ENCODE data around the gene CD44.
"Not testable (repeated sequence)": the region's sequence is repeated elsewhere in the genome, so short reads cannot be mapped to it uniquely, and the experiment has no call there.

CD44 gene

GRCh38 chr11:35226756-35227155 is 87.8 kb downstream of the CD44 start:
- Histone ChIP-seq H3K4me2 (peak overlapping the region in 5 of 11 experiments; percentile 48 to 59 (median 58); a peak in 8 of 22 replicates), H3K4me1 (peaks cover 0 to 44% (median 13%) of the 10 kb centered on the region in 10 experiments; a peak in 12 of 20 replicates), H3K27ac (peak overlapping the region in 5 of 11 experiments; percentile 34 to 79 (median 65); a peak in 8 of 22 replicates), H3K9me3 (replicated peaks in 1 of 11) (peaks cover 0 to 42% (median 0%) of the 10 kb centered on the region in 11 experiments; a peak in 10 of 22 replicates), H3K9ac (peak overlapping the region in 1 of 11 experiments; percentile 49; a peak in 2 of 22 replicates), H3K36me3 (peaks cover 96 to 100% (median 100%) of the 10 kb centered on the region in 11 experiments)
- TF ChIP-seq Cebpa-rat (IDR thresholded peaks at IDR 0.05) = peak in 1 of 11 experiments; percentile 42; a peak in 2 of 22 replicates
- H3K4me3 ChIP-seq, H4K20me1 ChIP-seq, H3K27me3 ChIP-seq: not testable (repeated sequence)

GRCh38 chr11:35227576-35228327 is 88.8 kb downstream of the CD44 start:
- peaks cover 86 to 100% (median 98%) of the 10 kb centered on the region in 11 experiments for H3K36me3 ChIP-seq
- peaks cover 0 to 45% (median 1%) of the 10 kb centered on the region in 11 experiments; a peak in 12 of 22 replicates for H3K9me3 ChIP-seq (replicated peaks in 1 of 11)
- peak overlapping the region in 8 of 11 experiments; percentile 5 to 79 (median 52); a peak in 15 of 22 replicates for H3K27ac ChIP-seq
- H4K20me1 ChIP-seq = peaks cover 0 to 9% (median 0%) of the 10 kb centered on the region in 11 experiments; a peak in 1 of 22 replicates
- H3K9ac ChIP-seq = peak overlapping the region in 2 of 11 experiments; percentile 21 to 49; a peak in 4 of 22 replicates
- peak in 4 of 11 experiments; percentile 37 to 82 (median 58); a peak in 5 of 22 replicates for TF ChIP-seq Cebpa-rat (IDR thresholded peaks at IDR 0.05)
- no peak overlapping the region for H3K4me3 ChIP-seq
- H3K4me1 ChIP-seq = peaks cover 0 to 48% (median 13%) of the 10 kb centered on the region in 10 experiments; a peak in 12 of 20 replicates
- H3K4me2 ChIP-seq = peak overlapping the region in 7 of 11 experiments; percentile 9 to 59 (median 58); a peak in 12 of 22 replicates
- no peaks in the 10 kb centered on the region for H3K27me3 ChIP-seq

- H3K4me2 ChIP-seq = peak overlapping the region in 3 of 11 experiments; percentile 6 to 59 (median 59); a peak in 5 of 22 replicates
- H3K4me3 ChIP-seq = no peak overlapping the region
- H3K36me3 ChIP-seq = peaks cover 80 to 98% (median 94%) of the 10 kb centered on the region in 11 experiments
- H4K20me1 ChIP-seq = peaks cover 0 to 9% (median 0%) of the 10 kb centered on the region in 11 experiments; a peak in 1 of 22 replicates
- H3K9ac ChIP-seq = no peak overlapping the region; a peak in 1 of 22 replicates
- TF ChIP-seq Cebpa-rat (IDR thresholded peaks at IDR 0.05) = no peak
- peaks cover 0 to 45% (median 7%) of the 10 kb centered on the region in 11 experiments; a peak in 13 of 22 replicates for H3K9me3 ChIP-seq (replicated peaks in 1 of 11)
- H3K27me3 ChIP-seq = no peaks in the 10 kb centered on the region
- peaks cover 0 to 54% (median 13%) of the 10 kb centered on the region in 10 experiments; a peak in 12 of 20 replicates for H3K4me1 ChIP-seq
- H3K27ac ChIP-seq = peak overlapping the region in 7 of 11 experiments; percentile 3 to 79 (median 26); a peak in 11 of 22 replicates
Observed at GRCh38 chr11:35228328-35228725, 89.4 kb downstream of the CD44 start.

GRCh38 chr11:35230388-35230787 is 91.4 kb downstream of the CD44 start:
- H3K4me2 ChIP-seq = no peak overlapping the region
- no peaks in the 10 kb centered on the region for H3K27me3 ChIP-seq
- no peak overlapping the region for H3K9ac ChIP-seq
- peaks cover 59 to 77% (median 73%) of the 10 kb centered on the region in 11 experiments for H3K36me3 ChIP-seq
- peaks cover 0 to 9% (median 0%) of the 10 kb centered on the region in 11 experiments; a peak in 1 of 22 replicates for H4K20me1 ChIP-seq
- H3K9me3 ChIP-seq (replicated peaks in 1 of 11) = peaks cover 0 to 45% (median 10%) of the 10 kb centered on the region in 11 experiments; a peak in 14 of 22 replicates
- H3K27ac ChIP-seq = no peak overlapping the region
- TF ChIP-seq Cebpa-rat (IDR thresholded peaks at IDR 0.05) = no peak
- peaks cover 0 to 55% (median 13%) of the 10 kb centered on the region in 10 experiments; a peak in 12 of 20 replicates for H3K4me1 ChIP-seq
- no peak overlapping the region for H3K4me3 ChIP-seq

- Histone ChIP-seq H4K20me1 (peaks cover 0 to 9% (median 0%) of the 10 kb centered on the region in 11 experiments; a peak in 1 of 22 replicates), H3K36me3 (peaks cover 50 to 68% (median 64%) of the 10 kb centered on the region in 11 experiments), H3K27ac (no peak overlapping the region), H3K9ac (no peak overlapping the region), H3K9me3 (replicated peaks in 1 of 11) (peaks cover 0 to 41% (median 10%) of the 10 kb centered on the region in 11 experiments; a peak in 14 of 22 replicates), H3K4me1 (peaks cover 0 to 55% (median 20%) of the 10 kb centered on the region in 10 experiments; a peak in 14 of 20 replicates), H3K27me3 (no peaks in the 10 kb centered on the region), H3K4me2 (no peak overlapping the region), H3K4me3 (no peak overlapping the region)
- TF ChIP-seq Cebpa-rat (IDR thresholded peaks at IDR 0.05) = no peak
Observed at GRCh38 chr11:35231076-35231860, 92.3 kb downstream of the CD44 start.

- Histone ChIP-seq H3K4me2 (peak overlapping the region in 2 of 11 experiments; percentile 30 to 45; a peak in 4 of 22 replicates), H3K27ac (no peak overlapping the region)
- TF ChIP-seq Cebpa-rat (IDR thresholded peaks at IDR 0.05) = no peak
Observed at GRCh38 chr11:35232891-35233330, 93.9 kb downstream of the CD44 start.

GRCh38 chr11:35233518-35233917 is 94.5 kb downstream of the CD44 start:
- Histone ChIP-seq H3K27me3 (no peaks in the 10 kb centered on the region), H3K4me1 (peaks cover 0 to 51% (median 15%) of the 10 kb centered on the region in 10 experiments; a peak in 16 of 20 replicates), H3K27ac (no peak overlapping the region), H3K4me3 (no peak overlapping the region), H3K9ac (no peak overlapping the region), H3K4me2 (peak overlapping the region in 2 of 11 experiments; percentile 30 to 45; a peak in 3 of 22 replicates), H4K20me1 (peaks cover 0 to 9% (median 0%) of the 10 kb centered on the region in 11 experiments; a peak in 1 of 22 replicates), H3K36me3 (peaks cover 32 to 48% (median 43%) of the 10 kb centered on the region in 11 experiments), H3K9me3 (replicated peaks in 1 of 11) (peaks cover 0 to 27% (median 7%) of the 10 kb centered on the region in 11 experiments; a peak in 13 of 22 replicates)
- no peak for TF ChIP-seq Cebpa-rat (IDR thresholded peaks at IDR 0.05)

More at GRCh38 chr11:35232891-35233330, 93.9 kb downstream of the CD44 start:
- no peaks in the 10 kb centered on the region for H3K27me3 ChIP-seq
- peaks cover 36 to 52% (median 48%) of the 10 kb centered on the region in 11 experiments for H3K36me3 ChIP-seq
- H3K4me3 ChIP-seq = no peak overlapping the region
- H3K9me3 ChIP-seq (replicated peaks in 1 of 11) = peaks cover 0 to 27% (median 7%) of the 10 kb centered on the region in 11 experiments; a peak in 13 of 22 replicates
- peaks cover 0 to 9% (median 0%) of the 10 kb centered on the region in 11 experiments; a peak in 1 of 22 replicates for H4K20me1 ChIP-seq
- H3K4me1 ChIP-seq = peaks cover 0 to 55% (median 17%) of the 10 kb centered on the region in 10 experiments; a peak in 16 of 20 replicates
- H3K9ac ChIP-seq = no peak overlapping the region

Measured in BLaER1 treated with 17β-estradiol and CSF1 and Interleukin-3, amounts not matched to agents 10 nM and 100 nM (cell line).